ENCODE measurements around the gene FOXB2.
"Not testable (repeated sequence)": the region's sequence is repeated elsewhere in the genome, so short reads cannot be mapped to it uniquely, and the experiment has no call there.

The FOXB2 gene

GRCh38 chr9:77019236-77019925 is at the start of gene FOXB2:
Gene FOXB2 (plus strand): TSS chr9:77019655. CDS start chr9:77019655, 0 bp downstream.
- DNase-seq (ENCODE audit: low read depth in 2 of 2) = no peak

GRCh38 chr9:76969716-76970115 is 49.7 kb upstream of the FOXB2 start:
- DNase-seq (ENCODE audit: low read depth in 2 of 2) = no peak

- not testable (repeated sequence) for DNase-seq (ENCODE audit: low read depth in 2 of 2)
Measured at GRCh38 chr9:76978831-76979230, 40.6 kb upstream of the FOXB2 start.

- DNase-seq (ENCODE audit: low read depth in 2 of 2) = no peak
Measured at GRCh38 chr9:76980566-76980965, 38.9 kb upstream of the FOXB2 start.

- no peak for DNase-seq (ENCODE audit: low read depth in 2 of 2)
Measured at GRCh38 chr9:76984486-76984885, 35.0 kb upstream of the FOXB2 start.

GRCh38 chr9:76985581-76985980 is 33.9 kb upstream of the FOXB2 start:
- DNase-seq (ENCODE audit: low read depth in 2 of 2) = no peak

- DNase-seq (ENCODE audit: low read depth in 2 of 2) = no peak
Measured at GRCh38 chr9:76987594-76988200, 31.8 kb upstream of the FOXB2 start.

- no peak for DNase-seq (ENCODE audit: low read depth in 2 of 2)
Measured at GRCh38 chr9:76988941-76989340, 30.5 kb upstream of the FOXB2 start.

- DNase-seq (ENCODE audit: low read depth in 2 of 2) = no peak
Measured at GRCh38 chr9:76989501-76989900, 30.0 kb upstream of the FOXB2 start.

- DNase-seq (ENCODE audit: low read depth in 2 of 2) = no peak
Measured at GRCh38 chr9:76996700-76997099, 22.8 kb upstream of the FOXB2 start.

GRCh38 chr9:76999261-76999660 is 20.2 kb upstream of the FOXB2 start:
- no peak for DNase-seq (ENCODE audit: low read depth in 2 of 2)

- DNase-seq (ENCODE audit: low read depth in 2 of 2) = no peak
Measured at GRCh38 chr9:77000330-77000729, 19.1 kb upstream of the FOXB2 start.

GRCh38 chr9:77003366-77003765 is 16.1 kb upstream of the FOXB2 start:
- DNase-seq (ENCODE audit: low read depth in 2 of 2) = no peak

- DNase-seq (ENCODE audit: low read depth in 2 of 2) = no peak
Measured at GRCh38 chr9:77005216-77005615, 14.2 kb upstream of the FOXB2 start.

GRCh38 chr9:77010527-77010926 is 8.9 kb upstream of the FOXB2 start:
- DNase-seq (ENCODE audit: low read depth in 2 of 2) = no peak

- peak; percentile 35 to 69 for DNase-seq (ENCODE audit: low read depth in 2 of 2)
Measured at GRCh38 chr9:77011973-77012821, 7.3 kb upstream of the FOXB2 start.

GRCh38 chr9:77013206-77013931 is 6.1 kb upstream of the FOXB2 start:
- no peak for DNase-seq (ENCODE audit: low read depth in 2 of 2)

- DNase-seq (ENCODE audit: low read depth in 2 of 2) = no peak
Measured at GRCh38 chr9:77013932-77014596, 5.4 kb upstream of the FOXB2 start.

- DNase-seq (ENCODE audit: low read depth in 2 of 2) = no peak
Measured at GRCh38 chr9:77014597-77015263, 4.7 kb upstream of the FOXB2 start.

GRCh38 chr9:77015327-77016048 is 4.0 kb upstream of the FOXB2 start:
- DNase-seq (ENCODE audit: low read depth in 2 of 2) = no peak
